Heart right ventricle (tissue), 16 donors: ENCODE results near the gene UBE2G1. TPM values are rescaled to one million over a fixed set of nuclear protein-coding genes. Genes with fewer than 3 reads are reported as not detected.

ENCODE experiments used
- ATAC-seq, 8 donors: fragments of 200-7000 bp; cut with Tn5 transposase; one replicate each; pipeline ENCODE4 v1.9.1; 2020; ENCODE audit warnings: mild to moderate bottlenecking in 8 of 8, moderate library complexity in 8 of 8, moderate number of reproducible peaks in 1 of 8
- DNase-seq, 2 donors: peaks; one replicate each; pipeline ENCODE4 v3.0.0-alpha.2; 2020
- H3K27ac ChIP-seq, 10 donors: fragments of 200-600 bp; sonication (generic) in 2 of 10; one replicate each; pipeline versions ENCODE4 v1.5.0 to v1.8.0; 2020 to 2022; ENCODE audit warnings: mild to moderate bottlenecking in 3 of 10
- H3K27me3 ChIP-seq, 7 donors: fragments of 200-600 bp; one replicate each; pipeline ENCODE4 v1.8.0; 2021 to 2022; ENCODE audit warnings: mild to moderate bottlenecking in 2 of 7
- H3K36me3 ChIP-seq, 9 donors: fragments of 200-600 bp; sonication (generic) in 1 of 9; one replicate each; pipeline versions ENCODE4 v1.5.0 to v1.8.0; 2020 to 2022; ENCODE audit warnings: mild to moderate bottlenecking in 2 of 9
- H3K4me1 ChIP-seq, 9 donors: fragments of 200-600 bp; sonication (generic) in 1 of 9; one replicate each; pipeline versions ENCODE4 v1.5.0 to v1.8.0; 2020 to 2022; ENCODE audit warnings: mild to moderate bottlenecking in 4 of 9
- H3K4me3 ChIP-seq, 10 donors: fragments of 200-600 bp; sonication (generic) in 2 of 10; one replicate each; pipeline versions ENCODE4 v1.5.0 to v1.8.0; 2020 to 2022; ENCODE audit warnings: mild to moderate bottlenecking in 7 of 10, moderate library complexity in 2 of 10
- H3K9me3 ChIP-seq, 11 donors: fragments of 200-600 bp in 10 of 11; sonication (generic) in 2 of 11; one replicate each; pipeline versions ENCODE4 v1.5.0 to v1.8.0; 2013 to 2022; ENCODE audit warnings: mild to moderate bottlenecking in 2 of 11, control low read depth in 1 of 11, moderate library complexity in 1 of 11
- CTCF ChIP-seq, 9 donors: fragments of 200-600 bp; sonication (generic) in 2 of 9; IDR thresholded peaks; one replicate each; pipeline versions ENCODE4 v1.5.0 to v1.8.0; 2021 to 2022; ENCODE audit warnings: antibody characterized with exemption in 9 of 9, mild to moderate bottlenecking in 5 of 9, moderate library complexity in 1 of 9
- WGBS, 2 donors: extraction: QIAGEN DNeasy Blood & Tissue Kit; methylation state at CpG; one replicate each; pipeline ENCODE4 v1.1.7; 2013; ENCODE audit warnings: inconsistent platforms in 1 of 2; 5-methylcytosine and 5-hydroxymethylcytosine counted together
- intact Hi-C, 10 donors: fragments of 100-400 bp; cut with DNase I; formaldehyde crosslinking; loops; one replicate each; pipeline versions ENCODE4 v1.11.1 to v1.14.2; 2022
- polyA plus RNA-seq, 2 donors: library from polyadenylated mRNA; stranded (reverse); fragments of 200-250 nt; gene quantifications; one replicate each; pipeline ENCODE4 v1.2.3, GENCODE V29; 2013
- total RNA-seq, 10 donors: library from RNA; stranded (reverse); fragmentation: NEBNext Ultra II Directional in 3 of 10; extraction: Animal tissue kit (Norgen Biotek cat#: 25700) in 3 of 10; gene quantifications; one replicate each; pipeline versions ENCODE4 v1.2.1 to v1.2.4, GENCODE V29; 2021 to 2023
- donor health status: Arrhythmogenic right ventricular cardiomyopathy.
- donor health status: ischemic (EF 13 %, LVEDD 7.1; RV severe dilation, severe dysfunction).
- donor health status: healthy with polysubstance abuse.
- donor health status: DM: no; HTN: yes; CAD: no.
- donor health status: DM: no; HTN: no; CAD: no.
- donor health status: ischemic (EF 25% LVEDD 6.9; RV normal size, moderate dysfunction).
- donor health status: ischemic (EF 25% LVEDD 5.7; RV mildly dilated, moderate dysfunction).
- donor health status: healthy.
- donor health status: DM: yes; HTN: yes; CAD: no.
- donor health status: Ischemic cardiomyopathy.
- donor health status: ischemic (EF 35%, LVEDD 5.7; RV mildly dilated, moderate dysfunction).
- donor health status: nonischemic (EF 11% LVEDD 7.7; RV severe dilation, severe dysfunction).
- donor health status: DM: yes; HTN: yes; CAD: no.
- donor health status: PGD.
- donor health status: ischemic (EF 29% LVEDD 5.4; RV normal size, mild dysfunction).
- donor health status: nonischemic (EF 23%, LVEDD 6.1; RV moderate dilation, normal function).

Gene UBE2G1
- total and polyA plus RNA-seq, 12 donors, result 14.9 to 119 (median 100) TPM

- intact Hi-C loops, result no loop called here
- H3K27me3 ChIP-seq, result no peaks in the 10 kb centered on the region
- DNase-seq (no peak), ATAC-seq (no peak)
- 72 to 78% methylated on average over 7 of the region's 7 CpGs for WGBS, 2 donors
- H3K4me1 ChIP-seq, result peaks cover 5 to 50% (median 36%) of the 10 kb centered on the region in 9 donors
- no peak for TF ChIP-seq CTCF (IDR thresholded peaks at IDR 0.05)
- no peaks in the 10 kb centered on the region for H3K36me3 ChIP-seq
- H3K27ac ChIP-seq, result no peak overlapping the region
- H3K9me3 ChIP-seq, result peaks cover 0 to 12% (median 3%) of the 10 kb centered on the region in 11 donors
- no peak overlapping the region for H3K4me3 ChIP-seq
These were observed 36.6 kb downstream of the UBE2G1 start for GRCh38 chr17:4329838-4330237.

DNA sequence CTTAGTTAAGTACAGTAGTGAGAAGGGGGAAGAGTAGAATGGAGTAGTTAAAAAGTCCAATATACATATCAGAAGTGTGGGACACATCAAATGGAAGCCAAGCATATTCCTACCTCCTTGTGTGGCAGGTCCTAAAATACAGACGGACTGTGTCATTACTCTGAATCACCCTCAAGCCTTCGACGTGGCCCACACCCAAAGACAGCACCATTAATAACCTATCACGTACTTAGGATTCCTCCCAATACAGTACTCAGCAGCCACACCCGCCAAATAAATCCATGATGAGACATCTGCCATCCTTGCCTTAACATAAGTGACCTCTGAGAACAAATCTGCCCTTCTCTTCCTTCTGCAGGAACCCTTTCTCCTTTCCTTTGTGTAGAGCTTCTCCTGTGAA lies 38.9 kb downstream of the UBE2G1 start:
- 58 to 64% methylated on average over 5 of the region's 5 CpGs for WGBS, 2 donors
- Histone ChIP-seq H3K27ac (peak overlapping the region in 1 of 10 donors; percentile 24), H3K27me3 (no peaks in the 10 kb centered on the region), H3K9me3 (peaks cover 0 to 12% (median 3%) of the 10 kb centered on the region in 11 donors), H3K36me3 (no peaks in the 10 kb centered on the region), H3K4me1 (peaks cover 4 to 45% (median 27%) of the 10 kb centered on the region in 9 donors), H3K4me3 (no peak overlapping the region)
- no peak for TF ChIP-seq CTCF (IDR thresholded peaks at IDR 0.05)
- DNase-seq, result no peak
- peak in 6 of 8 donors; percentile 48 to 92 (median 71) for ATAC-seq
- intact Hi-C loops, result no loop called here

GRCh38 chr17:4326608-4327007 lies 39.9 kb downstream of the UBE2G1 start:
- Histone ChIP-seq H3K9me3 (peaks cover 0 to 12% (median 3%) of the 10 kb centered on the region in 11 donors), H3K27me3 (no peaks in the 10 kb centered on the region), H3K4me3 (no peak overlapping the region), H3K27ac (no peak overlapping the region), H3K4me1 (peaks cover 0 to 43% (median 22%) of the 10 kb centered on the region in 9 donors), H3K36me3 (no peaks in the 10 kb centered on the region)
- ATAC-seq (no peak), DNase-seq (no peak)
- intact Hi-C loops, result no loop called here
- WGBS, 2 donors, result 85 to 90% methylated on average over 2 of the region's 2 CpGs
- TF ChIP-seq CTCF (IDR thresholded peaks at IDR 0.05), result no peak

- peaks cover 0 to 12% (median 3%) of the 10 kb centered on the region in 11 donors for H3K9me3 ChIP-seq
- no peaks in the 10 kb centered on the region for H3K36me3 ChIP-seq
- DNase-seq, result no peak
- H3K4me1 ChIP-seq, result peaks cover 0 to 41% (median 17%) of the 10 kb centered on the region in 9 donors
- H3K4me3 ChIP-seq, result no peak overlapping the region
- TF ChIP-seq CTCF (IDR thresholded peaks at IDR 0.05), result no peak
- intact Hi-C loops, result no loop called here
- H3K27me3 ChIP-seq, result no peaks in the 10 kb centered on the region
- ATAC-seq, result no peak
- H3K27ac ChIP-seq, result no peak overlapping the region
These were observed 40.4 kb downstream of the UBE2G1 start for GRCh38 chr17:4326112-4326511.
